HG03457 (cell line): ENCODE results near the gene CAPZA1.

Source experiments
- ATAC-seq: cut with Tn5 transposase; IDR thresholded peaks from one replicate; pipeline ENCODE4 v1.9.1; 2021; ENCODE audit warnings: moderate number of reproducible peaks; ENCODE audit not compliant: unreplicated experiment

CAPZA1 gene

DNA sequence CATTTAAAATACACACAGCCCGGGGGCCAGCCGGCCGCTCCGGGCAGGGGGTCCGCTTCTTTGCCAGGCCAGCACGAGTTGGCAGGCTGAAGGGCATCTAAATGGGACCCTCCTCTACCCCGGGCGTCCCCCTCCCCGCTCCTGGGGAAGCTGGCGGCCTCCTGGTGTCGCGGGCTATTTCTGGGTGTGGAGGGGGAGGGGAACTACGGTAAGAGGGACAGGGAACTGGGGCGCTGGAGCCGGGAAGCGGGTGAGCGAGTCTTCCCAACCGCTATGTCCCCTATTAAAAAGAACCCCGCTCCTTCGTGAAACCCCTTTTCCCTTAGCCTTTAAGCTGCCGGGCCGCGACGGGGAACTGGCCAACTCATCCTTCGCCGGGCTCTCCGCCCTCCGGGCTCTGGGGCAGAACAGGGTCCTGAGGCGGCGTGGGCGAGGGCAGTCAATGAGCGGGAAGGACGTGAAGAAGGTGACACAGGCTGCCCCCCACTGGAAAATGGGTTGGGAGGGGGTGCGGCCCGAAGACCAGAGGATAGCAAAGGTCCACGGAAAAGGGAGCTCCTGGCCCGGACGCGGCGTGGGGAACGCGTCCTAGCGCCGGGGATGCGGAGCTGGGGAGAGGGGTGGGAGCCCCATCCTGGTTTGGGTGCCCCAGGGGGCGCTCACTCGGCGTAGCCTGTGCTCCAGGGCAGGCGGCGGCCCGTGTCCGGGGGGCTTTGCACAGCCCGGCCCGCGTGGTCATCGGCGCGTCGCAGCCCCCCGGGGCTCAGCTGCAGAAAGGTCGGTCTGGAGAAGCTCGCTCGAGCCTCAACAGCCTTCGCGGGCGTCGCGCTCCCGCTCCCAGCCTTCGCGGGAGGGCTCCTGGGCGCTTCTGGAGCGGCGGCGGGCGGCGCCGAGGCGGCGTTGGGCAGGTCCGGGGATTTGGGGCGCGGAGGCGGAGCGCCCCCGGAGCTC, 95.0 kb downstream of the CAPZA1 start:
- ATAC-seq = peak; percentile 15

DNA sequence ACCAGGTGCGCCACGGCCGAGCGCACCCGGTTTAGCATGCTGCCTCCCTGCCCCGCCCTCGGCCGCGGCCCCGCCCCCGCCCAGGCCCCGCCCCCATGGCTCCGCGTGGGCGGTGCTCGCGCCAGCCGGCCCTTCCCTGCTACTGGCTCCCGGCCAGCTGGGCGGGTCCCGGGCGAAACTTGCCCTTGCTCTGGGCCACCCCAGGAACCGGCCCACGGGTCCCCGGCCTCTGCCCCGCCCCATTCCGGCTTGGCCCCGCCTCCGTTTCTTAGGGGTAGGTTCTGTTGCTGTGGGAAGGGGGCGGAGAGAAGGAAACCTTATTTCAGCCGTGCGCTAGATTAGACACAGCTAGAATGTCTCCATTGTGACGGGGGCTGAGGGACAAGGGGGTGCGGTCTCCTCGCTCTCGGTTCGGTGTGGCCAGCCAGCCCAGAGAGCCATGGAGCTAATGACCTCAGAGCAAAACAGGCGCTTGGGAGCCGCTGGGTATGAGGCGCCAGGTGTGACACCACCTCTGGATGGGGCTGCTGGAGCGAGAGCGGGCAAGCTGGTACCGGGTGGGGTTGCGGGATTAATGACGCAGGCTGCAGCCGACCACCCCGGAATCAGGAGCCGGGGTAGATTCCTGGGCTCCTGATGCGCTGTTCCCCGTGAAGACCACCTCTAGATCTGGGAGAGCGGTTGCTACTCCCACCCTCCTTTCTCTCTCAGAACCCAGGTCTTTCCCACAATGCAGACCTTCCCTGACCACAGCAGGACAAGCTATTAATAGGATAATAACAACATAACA, 95.8 kb downstream of the CAPZA1 start, which contains the start of gene PPM1J:
Gene PPM1J, minus strand, starts transcription at position 69 of the 790 bp plus-strand sequence. Its CDS starts 31 bp downstream, at position 38.
- peak; percentile 68 for ATAC-seq

DNA sequence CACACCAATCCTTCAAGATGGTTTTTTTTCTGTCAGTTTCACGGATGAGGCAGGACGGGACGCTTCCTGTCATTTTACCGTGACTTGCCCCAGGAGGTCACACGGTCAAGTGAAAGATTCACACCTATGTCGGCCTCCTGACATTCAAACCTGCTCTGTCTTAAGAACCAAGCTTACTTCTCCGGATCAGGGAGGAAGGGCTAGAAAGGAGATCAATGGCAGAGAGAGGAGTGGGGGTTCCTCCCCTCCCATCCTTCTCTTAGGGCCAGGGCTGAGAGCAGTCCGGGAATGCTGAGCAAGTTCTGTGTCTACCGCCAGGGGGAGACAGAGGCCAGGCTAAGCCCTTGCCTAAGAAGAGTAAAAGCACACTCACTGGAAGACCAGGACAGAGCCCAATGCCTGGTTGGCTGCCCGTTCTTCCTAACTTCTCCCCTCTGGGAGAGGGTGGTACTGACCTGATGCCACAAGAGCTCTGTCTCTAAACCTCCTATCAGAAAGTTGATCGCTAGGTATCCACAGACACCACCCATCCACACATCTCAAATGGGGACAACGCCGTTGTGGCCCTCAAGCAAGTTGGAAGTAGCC, 96.6 kb downstream of the CAPZA1 start:
- ATAC-seq = peak; percentile 31

DNA sequence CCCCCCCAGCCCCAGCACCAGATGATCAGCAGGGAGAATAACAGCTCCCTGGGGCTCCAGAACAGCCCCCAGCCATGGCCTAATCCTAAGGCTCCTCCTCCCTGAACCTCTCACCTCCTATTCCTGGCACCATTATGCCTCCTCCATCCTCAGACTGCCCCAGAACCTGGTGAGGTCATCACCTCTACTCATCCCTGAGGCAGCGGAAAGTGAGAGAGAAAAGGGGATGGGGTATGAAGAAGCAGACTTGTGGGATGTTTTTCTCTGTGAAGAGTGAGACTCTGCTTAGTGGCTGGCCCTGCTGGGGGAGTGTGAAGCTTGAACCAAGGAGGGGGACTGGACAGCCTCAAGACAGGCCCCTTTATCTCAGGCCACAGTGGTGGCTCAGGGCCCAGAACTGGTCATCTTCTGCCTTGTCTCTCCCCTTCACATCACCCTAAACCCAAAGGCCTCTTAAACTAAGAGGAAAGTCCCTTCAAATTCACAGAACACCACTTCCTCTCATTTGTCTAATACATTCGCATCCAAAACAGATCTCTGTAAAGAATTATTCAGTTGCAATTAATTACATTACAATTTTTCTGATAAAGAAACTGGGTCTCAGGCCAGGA, 97.7 kb downstream of the CAPZA1 start:
- no peak for ATAC-seq

DNA sequence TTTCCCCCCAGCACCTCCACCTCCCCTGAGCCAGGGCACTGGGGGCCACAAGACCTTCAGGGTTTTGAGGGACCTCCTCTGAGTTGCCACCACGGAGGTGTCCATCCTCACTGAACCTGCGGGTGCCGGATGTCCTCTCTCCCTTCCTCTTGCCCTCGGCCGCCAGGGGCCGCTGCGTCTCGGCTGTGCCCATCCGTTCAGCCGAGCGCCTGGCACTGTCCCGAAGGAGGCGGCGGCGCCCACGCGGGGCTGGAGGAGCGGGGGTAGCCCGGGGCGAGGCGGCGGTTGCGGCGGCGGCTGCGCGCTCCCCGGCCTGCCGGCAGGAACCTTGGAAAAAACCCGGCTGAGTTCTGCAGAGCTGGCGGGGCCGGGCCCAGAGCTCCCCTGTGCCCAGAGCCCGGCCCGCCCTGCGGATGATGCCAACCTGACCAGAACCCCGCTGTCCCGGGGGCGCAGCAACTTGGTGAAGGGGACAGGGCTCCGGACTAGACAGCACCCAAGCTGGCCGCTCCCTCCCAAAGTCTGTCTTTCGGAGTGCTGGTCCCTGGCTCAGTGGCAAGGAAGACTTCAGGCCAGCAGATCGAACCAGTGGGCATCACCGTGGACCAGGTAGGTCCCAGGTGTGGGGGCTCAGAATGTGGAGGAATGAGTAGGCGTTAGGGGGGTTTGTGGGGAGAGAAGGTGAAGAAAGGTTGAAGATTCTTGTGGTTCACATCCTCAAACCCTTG, 99.2 kb downstream of the CAPZA1 start:
- no peak for ATAC-seq

DNA sequence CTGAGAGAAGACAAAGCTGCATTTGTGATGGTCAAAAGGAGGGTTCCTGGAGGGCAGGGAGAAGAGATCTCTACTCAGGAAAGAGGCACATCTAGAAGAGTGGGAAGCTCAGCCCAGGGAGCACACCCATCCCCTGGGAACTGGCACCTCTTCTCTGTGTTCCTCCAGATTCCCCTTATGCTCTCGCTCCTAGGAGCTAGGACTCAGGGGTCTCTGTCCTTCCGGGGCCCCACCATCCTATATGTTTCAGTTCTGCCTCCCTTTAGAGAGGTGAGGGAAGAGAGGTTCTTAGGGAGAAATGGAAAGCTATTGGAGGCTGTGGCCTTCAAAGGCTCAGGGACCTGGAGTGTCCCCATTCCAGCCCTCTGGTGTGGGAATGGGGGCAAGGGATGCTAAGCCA, 100.1 kb downstream of the CAPZA1 start:
- ATAC-seq = no peak

DNA sequence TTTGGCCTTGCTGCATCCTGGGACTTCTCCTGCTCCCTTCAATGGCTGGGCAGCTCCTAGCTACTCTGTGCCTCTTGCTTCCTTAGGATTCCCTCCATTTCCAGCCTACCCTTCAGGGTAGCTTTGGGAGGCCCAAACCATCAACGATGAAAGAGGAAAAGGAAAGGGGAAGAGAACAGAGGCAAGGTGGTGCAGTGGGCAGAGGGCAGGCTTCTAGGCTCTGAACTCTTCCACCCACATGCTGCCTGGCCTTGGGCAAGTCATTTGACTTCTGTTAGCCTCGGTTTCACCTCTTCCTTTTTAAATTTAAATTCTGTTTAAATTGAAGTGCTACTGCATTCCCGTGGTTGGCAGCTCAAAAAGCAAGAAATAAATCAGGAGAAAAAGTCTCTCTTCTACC, 101.2 kb downstream of the CAPZA1 start:
- no peak for ATAC-seq
